Measurements from ENCODE around the gene NACC2. TPM values are rescaled to one million over a fixed set of nuclear protein-coding genes. Genes with fewer than 3 reads are reported as not detected.

NACC2 gene
- polyA plus RNA-seq, 1 of the 3 experiments (the other 2 are of a cell fraction): 22.1 TPM

GRCh38 chr9:136029556-136029955, 65.5 kb downstream of the NACC2 start:
- peaks cover 0 to 7% of the 10 kb centered on the region in 2 experiments for H3K36me3 ChIP-seq (replicated peaks in 1 of 2; ENCODE audit: control insufficient read depth in 1 of 2, insufficient read depth in 2 of 2, low read length in 1 of 2)
- peaks cover 96% of the 10 kb centered on the region for H3K79me2 ChIP-seq (ENCODE audit: insufficient read depth)
- H3K27ac ChIP-seq (ENCODE audit: low read depth in 2 of 2, low read length in 1 of 2): no peak overlapping the region
- no peaks in the 10 kb centered on the region for H3K27me3 ChIP-seq (ENCODE audit: insufficient read depth)
- ChIA-PET CTCF (interaction anchor here (1.3 to 1.5 kb wide), 2 partner anchors 16 to 62 kb away, joined by 3 to 4 read pairs; no protein-coding TSS in a partner anchor), POLR2A (no interaction called here)
- peaks cover 0 to 11% of the 10 kb centered on the region in 2 experiments; a peak in 1 of 4 replicates for H3K4me1 ChIP-seq (ENCODE audit: control insufficient read depth in 1 of 2, insufficient read depth in 2 of 2, low read depth in 1 of 2, low read length in 1 of 2)
- no peak overlapping the region for H2AFZ ChIP-seq (ENCODE audit: low read depth)
- no peak for DNase-seq
- H3K4me3 ChIP-seq (ENCODE audit: low read depth in 2 of 2, low read length in 1 of 2): no peak overlapping the region
- no peak overlapping the region for H3K4me2 ChIP-seq
- 89% methylated on average over 6 of the region's 12 CpGs for WGBS (ENCODE audit: low lambda C conversion rate)
- no peaks in the 10 kb centered on the region for H3K9me2 ChIP-seq
- peaks cover 67% of the 10 kb centered on the region for H4K20me1 ChIP-seq (ENCODE audit: insufficient read depth)
- TF ChIP-seq POLR2AphosphoS5 (IDR thresholded peaks at IDR 0.05; ENCODE audit: low read depth, low read length) (no peak), NFIC (IDR thresholded peaks at IDR 0.05; ENCODE audit: borderline replicate concordance) (no peak), FOXJ3 (CRISPR knock-in tag; IDR thresholded peaks at IDR 0.05) (no peak), FOSL2 (IDR thresholded peaks at IDR 0.05; ENCODE audit: borderline replicate concordance, low read depth) (no peak), CHD2 (IDR thresholded peaks at IDR 0.05; ENCODE audit: low read length, partially characterized antibody) (no peak), FOXM1 (IDR thresholded peaks at IDR 0.05; ENCODE audit: low read depth) (no peak), TAF1 (IDR thresholded peaks at IDR 0.05; ENCODE audit: borderline replicate concordance, low read depth, low read length) (no peak), PBX3 (IDR thresholded peaks at IDR 0.05) (no peak), GATA2 (CRISPR knock-in tag; IDR thresholded peaks at IDR 0.05) (no peak), TEAD4 (IDR thresholded peaks at IDR 0.05; ENCODE audit: borderline replicate concordance, insufficient read depth) (no peak), RCOR1 (IDR thresholded peaks at IDR 0.05; ENCODE audit: low read length) (no peak), SMC3 (IDR thresholded peaks at IDR 0.05; ENCODE audit: low read depth, low read length) (no peak), NRF1 (IDR thresholded peaks at IDR 0.05; ENCODE audit: low read depth, low read length) (no peak)
- no peak overlapping the region for H3K9ac ChIP-seq
- no peaks in the 10 kb centered on the region for H3K9me3 ChIP-seq
- H3F3A ChIP-seq (replicated peaks; ENCODE audit: insufficient read depth): peaks cover 9% of the 10 kb centered on the region

- DNase-seq: no peak
- CTCF ChIA-PET: interaction anchor here (1.3 kb wide), 1 partner anchor 16 kb away, joined by 4 read pairs; no protein-coding TSS in a partner anchor
Observed at GRCh38 chr9:136028760-136029470, 66.2 kb downstream of the NACC2 start.

More at GRCh38 chr9:136028760-136029470, 66.2 kb downstream of the NACC2 start:
- H3K9me3 ChIP-seq: no peaks in the 10 kb centered on the region
- no peak overlapping the region for H3K4me3 ChIP-seq (ENCODE audit: low read depth in 2 of 2, low read length in 1 of 2)
- WGBS (ENCODE audit: low lambda C conversion rate): 93% methylated on average over 2 of the region's 10 CpGs
- peaks cover 5% of the 10 kb centered on the region for H3F3A ChIP-seq (replicated peaks; ENCODE audit: insufficient read depth)
- H3K9me2 ChIP-seq: no peaks in the 10 kb centered on the region
- H3K4me1 ChIP-seq (ENCODE audit: control insufficient read depth in 1 of 2, insufficient read depth in 2 of 2, low read depth in 1 of 2, low read length in 1 of 2): peaks cover 0 to 16% of the 10 kb centered on the region in 2 experiments; a peak in 1 of 4 replicates
- H2AFZ ChIP-seq (ENCODE audit: low read depth): no peak overlapping the region
- peaks cover 90% of the 10 kb centered on the region for H3K79me2 ChIP-seq (ENCODE audit: insufficient read depth)
- H3K36me3 ChIP-seq (replicated peaks in 1 of 2; ENCODE audit: control insufficient read depth in 1 of 2, insufficient read depth in 2 of 2, low read length in 1 of 2): peaks cover 0 to 7% of the 10 kb centered on the region in 2 experiments
- no peak overlapping the region for H3K27ac ChIP-seq (ENCODE audit: low read depth in 2 of 2, low read length in 1 of 2)
- TF ChIP-seq EZH2phosphoT487 (IDR thresholded peaks at IDR 0.05; ENCODE audit: borderline replicate concordance, low read depth) (no peak), ZBTB33 (IDR thresholded peaks at IDR 0.05; ENCODE audit: borderline replicate concordance, low read depth) (no peak), POLR2AphosphoS5 (IDR thresholded peaks at IDR 0.05; ENCODE audit: low read depth, low read length) (no peak), CHD2 (IDR thresholded peaks at IDR 0.05; ENCODE audit: low read length, partially characterized antibody) (no peak), USF1 (IDR thresholded peaks at IDR 0.05; ENCODE audit: borderline replicate concordance, low read depth) (no peak), NFIC (IDR thresholded peaks at IDR 0.05; ENCODE audit: borderline replicate concordance) (no peak), RXRA (IDR thresholded peaks at IDR 0.05; ENCODE audit: borderline replicate concordance, low read depth) (no peak), TAF1 (IDR thresholded peaks at IDR 0.05; ENCODE audit: borderline replicate concordance, low read depth, low read length) (no peak), SMC3 (IDR thresholded peaks at IDR 0.05; ENCODE audit: low read depth, low read length) (no peak), SIN3A (IDR thresholded peaks at IDR 0.05; ENCODE audit: borderline replicate concordance, low read depth, low read length) (no peak), MEF2A (IDR thresholded peaks at IDR 0.05; ENCODE audit: borderline replicate concordance, low read depth) (no peak), EP300 (IDR thresholded peaks at IDR 0.05; ENCODE audit: borderline replicate concordance in 1 of 2, low read depth in 1 of 2, low read length in 1 of 2) (no peak), FOXJ3 (CRISPR knock-in tag; IDR thresholded peaks at IDR 0.05) (no peak)
- POLR2A ChIA-PET: no interaction called here
- H3K27me3 ChIP-seq (ENCODE audit: insufficient read depth): no peaks in the 10 kb centered on the region
- H3K4me2 ChIP-seq: no peak overlapping the region
- H3K9ac ChIP-seq: no peak overlapping the region
- peaks cover 61% of the 10 kb centered on the region for H4K20me1 ChIP-seq (ENCODE audit: insufficient read depth)
